Neural progenitor cell (in vitro differentiated cells): ENCODE data around the gene HOXA10. TPM values are rescaled to one million over a fixed set of nuclear protein-coding genes. Genes with fewer than 3 reads are reported as not detected.

Experiments used
- DNase-seq: peaks from one replicate; pipeline ENCODE4 v3.0.0-alpha.2; 2016; ENCODE audit warnings: low spot score
- H2AFZ ChIP-seq: fragments of 200-600 bp; sonication (generic); replicated peaks from 2 replicates; pipeline ENCODE4 v1.6.1; 2016; ENCODE audit warnings: antibody characterized with exemption
- H3F3A ChIP-seq: fragments of 200-600 bp; sonication (generic); 2 replicates; pipeline ENCODE4 v1.6.1; 2016; ENCODE audit warnings: antibody characterized with exemption, low read depth
- H3K27ac ChIP-seq: fragments of 200-600 bp; sonication (generic); 2 replicates; pipeline ENCODE4 v1.5.1; 2016; ENCODE audit warnings: mild to moderate bottlenecking
- H3K27me3 ChIP-seq: fragments of 200-600 bp; sonication (generic); 2 replicates; pipeline ENCODE4 v1.6.1; 2016; ENCODE audit warnings: mild to moderate bottlenecking, moderate library complexity
- H3K36me3 ChIP-seq: fragments of 200-600 bp; sonication (generic); 2 replicates; pipeline ENCODE4 v1.5.1; 2016
- H3K4me1 ChIP-seq: fragments of 200-600 bp; sonication (generic); 2 replicates; pipeline ENCODE4 v1.6.1; 2016; ENCODE audit warnings: mixed run types
- H3K4me2 ChIP-seq: fragments of 200-600 bp; sonication (generic); 2 replicates; pipeline ENCODE4 v1.6.1; 2016
- H3K4me3 ChIP-seq: fragments of 200-600 bp; sonication (generic); 2 replicates; pipeline ENCODE4 v1.5.1; 2016
- H3K79me2 ChIP-seq: fragments of 200-600 bp; sonication (generic); 2 replicates; pipeline ENCODE4 v1.6.1; 2016; ENCODE audit warnings: low read depth
- H3K9ac ChIP-seq: fragments of 200-600 bp; sonication (generic); 2 replicates; pipeline ENCODE4 v1.6.1; 2016
- H3K9me3 ChIP-seq: fragments of 200-600 bp; sonication (generic); 2 replicates; pipeline ENCODE4 v1.5.1; 2016; ENCODE audit warnings: low read depth
- H4K20me1 ChIP-seq: fragments of 200-600 bp; sonication (generic); 2 replicates; pipeline ENCODE4 v1.6.1; 2016; ENCODE audit warnings: low read depth
- H3K27ac Mint-ChIP-seq: 3 replicates; pipeline ENCODE4 v1.8.0; 2021; ENCODE audit warnings: mixed read lengths
- H3K27me3 Mint-ChIP-seq: 2 replicates; pipeline ENCODE4 v1.8.0; 2022; ENCODE audit warnings: low read depth, mild to moderate bottlenecking, inconsistent platforms, moderate library complexity, mixed read lengths; ENCODE audit not compliant: insufficient read depth
- H3K36me3 Mint-ChIP-seq: 3 replicates; pipeline ENCODE4 v1.8.0; 2021; ENCODE audit warnings: mixed read lengths
- H3K4me1 Mint-ChIP-seq: 3 replicates; pipeline ENCODE4 v1.8.0; 2021; ENCODE audit warnings: mixed read lengths
- H3K4me3 Mint-ChIP-seq: 3 replicates; pipeline ENCODE4 v1.8.0; 2021; ENCODE audit warnings: mild to moderate bottlenecking, moderate library complexity, mixed read lengths
- H3K9me3 Mint-ChIP-seq: 3 replicates; pipeline ENCODE4 v1.8.0; 2020; ENCODE audit warnings: mixed read lengths
- CTCF ChIP-seq: fragments of 200-600 bp; sonication (generic); IDR thresholded peaks from 2 replicates; pipeline ENCODE4 v1.5.1; 2017; ENCODE audit warnings: antibody characterized with exemption, mild to moderate bottlenecking
- EZH2 ChIP-seq: fragments of 200-600 bp; sonication (generic); IDR thresholded peaks from 2 replicates; pipeline ENCODE4 v1.6.1; 2017; ENCODE audit warnings: antibody characterized with exemption, mild to moderate bottlenecking, moderate library complexity
- EZH2phosphoT487 ChIP-seq: fragments of 200-600 bp; sonication (generic); IDR thresholded peaks from 2 replicates; pipeline ENCODE4 v1.6.1; 2017; ENCODE audit warnings: antibody characterized with exemption
- total RNA-seq: library from RNA; depleted of rRNA; stranded (reverse); fragments of >200 nt; gene quantifications from 2 replicates; pipeline ENCODE4 v1.2.3, GENCODE V29; 2015; ENCODE audit warnings: low replicate concordance

HOXA10 gene
- total RNA-seq, 1 donor from 2014 or later, result not detected

- Histone ChIP-seq H3K36me3 (no peaks in the 10 kb centered on the region), H3K9me3 (no peaks in the 10 kb centered on the region), H3K9ac (no peak overlapping the region), H3K27ac (no peak overlapping the region), H3K4me3 (no peak overlapping the region), H3K79me2 (no peaks in the 10 kb centered on the region), H4K20me1 (peaks cover 78% of the 10 kb centered on the region), H3F3A (peaks cover 9% of the 10 kb centered on the region), H3K4me2 (no peak overlapping the region), H3K4me1 (peaks cover 27% of the 10 kb centered on the region), H2AFZ (no peak overlapping the region), H3K27me3 (peaks cover 100% of the 10 kb centered on the region)
- TF ChIP-seq CTCF (no peak), EZH2phosphoT487 (peak; percentile 6), EZH2 (no peak)
- no peak overlapping the region for H3K27ac Mint-ChIP-seq
- DNase-seq, result no peak
- H3K4me1 Mint-ChIP-seq, result peaks cover 4% of the 10 kb centered on the region
- H3K9me3 Mint-ChIP-seq, result peaks cover 4% of the 10 kb centered on the region
- no peak overlapping the region for H3K4me3 Mint-ChIP-seq
- peaks cover 96% of the 10 kb centered on the region for H3K27me3 Mint-ChIP-seq
- H3K36me3 Mint-ChIP-seq, result no peaks in the 10 kb centered on the region
Measured at GRCh38 chr7:27211764-27212204, 37.7 kb upstream of the HOXA10 start.

DNA sequence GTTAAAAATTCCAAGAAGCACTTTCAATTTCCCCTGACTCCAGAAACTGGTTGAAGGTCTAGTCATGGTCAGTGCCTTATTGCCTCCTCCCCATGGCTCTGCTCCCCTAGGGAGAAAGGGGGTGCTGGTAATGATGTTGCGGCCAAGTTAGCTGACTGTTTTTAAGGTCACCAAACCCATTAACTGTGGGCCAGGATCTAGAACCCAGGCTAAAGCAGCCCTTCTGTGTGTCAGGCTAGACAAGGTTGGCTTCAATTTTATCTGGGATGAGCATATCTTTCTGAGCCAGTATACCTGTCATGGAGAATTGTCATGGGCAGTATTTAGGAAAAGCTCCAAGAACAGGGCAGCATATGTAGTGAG, 36.9 kb upstream of the HOXA10 start:
- Histone ChIP-seq H3K4me3 (no peak overlapping the region), H3K27ac (no peak overlapping the region), H3K4me1 (peaks cover 21% of the 10 kb centered on the region), H3K79me2 (no peaks in the 10 kb centered on the region), H4K20me1 (peaks cover 85% of the 10 kb centered on the region), H3K9ac (no peak overlapping the region), H3K27me3 (peaks cover 100% of the 10 kb centered on the region), H2AFZ (no peak overlapping the region), H3F3A (peaks cover 9% of the 10 kb centered on the region), H3K4me2 (no peak overlapping the region), H3K36me3 (no peaks in the 10 kb centered on the region), H3K9me3 (no peaks in the 10 kb centered on the region)
- Mint-ChIP-seq H3K9me3 (peaks cover 5% of the 10 kb centered on the region), H3K36me3 (no peaks in the 10 kb centered on the region), H3K27me3 (peaks cover 96% of the 10 kb centered on the region), H3K27ac (no peak overlapping the region), H3K4me1 (peaks cover 4% of the 10 kb centered on the region), H3K4me3 (no peak overlapping the region)
- TF ChIP-seq EZH2, result peak; percentile 53
- TF ChIP-seq EZH2phosphoT487, result no peak
- no peak for DNase-seq

DNA sequence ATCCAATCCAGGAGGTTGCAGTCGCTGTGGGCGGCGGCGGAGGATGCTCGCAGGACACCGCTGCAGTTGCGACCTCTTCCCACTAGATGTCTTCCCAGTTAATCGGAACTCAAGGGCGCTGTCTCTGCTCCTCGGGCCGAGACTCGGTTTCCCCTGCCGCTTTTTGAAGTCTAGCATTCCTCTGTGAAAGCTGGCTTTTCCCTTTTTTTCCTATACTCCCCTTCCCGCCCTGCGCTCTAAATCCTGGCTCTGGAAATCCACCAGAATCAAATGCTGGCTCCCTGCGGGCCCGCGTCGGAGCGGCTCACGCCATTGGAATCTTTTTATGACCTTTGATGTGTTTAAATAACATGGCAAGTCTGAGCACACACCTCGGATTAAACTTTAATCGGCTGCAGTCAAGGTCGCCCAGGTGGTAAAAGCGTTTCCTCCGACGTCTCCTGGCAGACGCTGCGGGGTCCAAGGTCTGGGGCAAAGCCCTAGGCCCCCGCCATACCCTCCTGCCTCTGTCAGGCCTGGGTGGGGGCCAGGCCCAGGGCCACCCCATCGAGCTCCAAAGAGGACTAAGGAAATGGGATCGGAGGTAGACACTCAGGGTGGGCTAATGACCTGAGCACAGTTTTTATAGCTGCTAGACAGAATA, 36.4 kb upstream of the HOXA10 start:
- H3K79me2 ChIP-seq, result no peaks in the 10 kb centered on the region
- peak; percentile 83 for DNase-seq
- Mint-ChIP-seq H3K9me3 (peaks cover 8% of the 10 kb centered on the region), H3K27ac (no peak overlapping the region), H3K4me1 (peaks cover 4% of the 10 kb centered on the region), H3K27me3 (peaks cover 96% of the 10 kb centered on the region), H3K36me3 (no peaks in the 10 kb centered on the region), H3K4me3 (peak overlapping the region; percentile 69)
- no peak overlapping the region for H2AFZ ChIP-seq
- no peak overlapping the region for H3K4me3 ChIP-seq
- TF ChIP-seq EZH2phosphoT487, result peak; percentile 72
- TF ChIP-seq CTCF, result peak; percentile 74
- peak; percentile 81 for TF ChIP-seq EZH2
- peaks cover 20% of the 10 kb centered on the region for H3K4me1 ChIP-seq
- H3F3A ChIP-seq, result peaks cover 9% of the 10 kb centered on the region
- no peak overlapping the region for H3K27ac ChIP-seq
- H3K9me3 ChIP-seq, result no peaks in the 10 kb centered on the region
- peaks cover 90% of the 10 kb centered on the region for H4K20me1 ChIP-seq
- no peaks in the 10 kb centered on the region for H3K36me3 ChIP-seq
- peaks cover 100% of the 10 kb centered on the region for H3K27me3 ChIP-seq
- no peak overlapping the region for H3K4me2 ChIP-seq
- no peak overlapping the region for H3K9ac ChIP-seq

DNA sequence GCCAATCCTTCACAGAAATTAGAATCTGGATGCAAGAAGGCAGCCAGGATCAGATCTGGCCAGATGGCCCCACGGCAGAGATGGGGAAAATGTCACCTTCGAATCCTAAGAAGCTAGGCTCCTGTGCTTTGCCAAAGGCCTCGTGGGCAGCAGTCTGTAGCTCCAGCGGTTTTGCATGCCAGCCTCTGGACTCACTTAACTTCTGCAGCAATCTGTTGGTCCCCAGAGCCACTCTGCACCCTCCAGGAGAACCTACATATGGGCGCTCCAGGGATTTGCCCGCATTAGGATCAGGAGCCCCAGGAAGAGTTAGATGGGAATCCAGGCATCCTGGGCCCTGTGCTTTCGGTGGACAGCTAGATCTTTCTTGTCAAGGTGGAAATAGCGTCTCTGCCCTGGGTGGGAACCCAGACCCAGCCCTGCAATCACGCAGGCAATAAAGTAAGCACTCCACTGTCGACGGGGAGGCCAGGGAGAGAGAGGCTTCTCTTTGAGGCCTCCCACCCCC, 35.9 kb upstream of the HOXA10 start:
- Mint-ChIP-seq H3K4me1 (peaks cover 6% of the 10 kb centered on the region), H3K9me3 (peaks cover 8% of the 10 kb centered on the region), H3K36me3 (no peaks in the 10 kb centered on the region), H3K27ac (no peak overlapping the region), H3K4me3 (peak overlapping the region; percentile 69), H3K27me3 (peaks cover 95% of the 10 kb centered on the region)
- H3K27me3 ChIP-seq, result peaks cover 100% of the 10 kb centered on the region
- H3K36me3 ChIP-seq, result no peaks in the 10 kb centered on the region
- peaks cover 9% of the 10 kb centered on the region for H3F3A ChIP-seq
- no peak for DNase-seq
- no peak overlapping the region for H3K4me3 ChIP-seq
- H2AFZ ChIP-seq, result no peak overlapping the region
- TF ChIP-seq CTCF (no peak), EZH2phosphoT487 (no peak), EZH2 (no peak)
- no peak overlapping the region for H3K4me2 ChIP-seq
- peaks cover 96% of the 10 kb centered on the region for H4K20me1 ChIP-seq
- no peak overlapping the region for H3K9ac ChIP-seq
- peaks cover 20% of the 10 kb centered on the region for H3K4me1 ChIP-seq
- no peaks in the 10 kb centered on the region for H3K79me2 ChIP-seq
- H3K9me3 ChIP-seq, result no peaks in the 10 kb centered on the region
- H3K27ac ChIP-seq, result no peak overlapping the region
